ENCODE measurements around the gene RASGRF1. TPM values are rescaled to one million over a fixed set of nuclear protein-coding genes. Genes with fewer than 3 reads are reported as not detected.

Gene RASGRF1
- total and polyA plus RNA-seq, 8 donors, result 0.10 to 3.8 (median 1.2) TPM; not detected in 4

GRCh38 chr15:78913012-78913411, 177.6 kb downstream of the RASGRF1 start:
- Histone ChIP-seq H3K4me1 (peaks cover 11 to 94% (median 45%) of the 10 kb centered on the region in 4 donors), H3K36me3 (peaks cover 17 to 82% (median 78%) of the 10 kb centered on the region in 4 donors), H3K27ac (peak overlapping the region in 2 of 5 donors; percentile 70 to 80), H3K27me3 (no peaks in the 10 kb centered on the region), H3K4me3 (no peak overlapping the region), H3K9me3 (no peaks in the 10 kb centered on the region)
- 69 to 90% (median 80%) methylated on average over 3 of the region's 3 CpGs for WGBS, 5 donors
- DNase-seq, result no peak
- intact Hi-C loops (cut with DNase I; ENCODE audit: low total_unique reads), result loop anchor here (10.0 kb wide), 1 partner anchor 62 kb away; no protein-coding TSS in a partner anchor
- TF ChIP-seq EP300 (IDR thresholded peaks at IDR 0.05) (no peak), CTCF (IDR thresholded peaks at IDR 0.05) (no peak), POLR2A (IDR thresholded peaks at IDR 0.05) (no peak), POLR2AphosphoS5 (IDR thresholded peaks at IDR 0.05) (no peak)

- H3K9me3 ChIP-seq, result no peaks in the 10 kb centered on the region
- intact Hi-C loops (cut with DNase I; ENCODE audit: low total_unique reads), result loop anchor here (10.0 kb wide), 1 partner anchor 62 kb away; no protein-coding TSS in a partner anchor
- no peaks in the 10 kb centered on the region for H3K27me3 ChIP-seq
- no peak for TF ChIP-seq POLR2AphosphoS5 (IDR thresholded peaks at IDR 0.05)
- TF ChIP-seq EP300 (IDR thresholded peaks at IDR 0.05), result no peak
- no peak for TF ChIP-seq CTCF (IDR thresholded peaks at IDR 0.05)
- TF ChIP-seq POLR2A (IDR thresholded peaks at IDR 0.05), result no peak
- H3K27ac ChIP-seq, result no peak overlapping the region
- peaks cover 11 to 94% (median 42%) of the 10 kb centered on the region in 4 donors for H3K4me1 ChIP-seq
- peaks cover 20 to 85% (median 80%) of the 10 kb centered on the region in 4 donors for H3K36me3 ChIP-seq
- no peak for DNase-seq
- H3K4me3 ChIP-seq, result no peak overlapping the region
- WGBS, 5 donors, result 61 to 80% (median 69%) methylated on average over 2 of the region's 2 CpGs
Measured at GRCh38 chr15:78912316-78912715, 178.3 kb downstream of the RASGRF1 start.

GRCh38 chr15:78910271-78910670, 180.3 kb downstream of the RASGRF1 start:
- no peak for DNase-seq
- H3K27me3 ChIP-seq, result no peaks in the 10 kb centered on the region
- H3K27ac ChIP-seq, result no peak overlapping the region
- TF ChIP-seq POLR2AphosphoS5 (IDR thresholded peaks at IDR 0.05) (no peak), EP300 (IDR thresholded peaks at IDR 0.05) (no peak), CTCF (IDR thresholded peaks at IDR 0.05) (no peak)
- peaks cover 31 to 99% (median 95%) of the 10 kb centered on the region in 4 donors for H3K36me3 ChIP-seq
- intact Hi-C loops (cut with DNase I; ENCODE audit: low total_unique reads), result loop anchor here (10.0 kb wide), 1 partner anchor 65 kb away; no protein-coding TSS in a partner anchor
- H3K9me3 ChIP-seq, result no peaks in the 10 kb centered on the region
- H3K4me1 ChIP-seq, result peaks cover 11 to 94% (median 43%) of the 10 kb centered on the region in 4 donors
- no peak overlapping the region for H3K4me3 ChIP-seq
- WGBS, 5 donors, result 74 to 86% (median 77%) methylated on average over 7 of the region's 7 CpGs

Other genes with a start within 250 kb of the RASGRF1 start
- 100 to 1,000 TPM in 4 of 5 donors, 10 to 100 TPM in 1; 78.8 to 545 (median 273) TPM for gene MORF4L1, start 217.9 kb downstream of the RASGRF1 start, total RNA-seq
- 100 to 1,000 TPM; 126 to 371 (median 260) TPM for gene MORF4L1, start 217.9 kb downstream of the RASGRF1 start, polyA plus RNA-seq
- gene CTSH, start 145.7 kb downstream of the RASGRF1 start, total RNA-seq, result 100 to 1,000 TPM; 173 to 386 (median 309) TPM
- 100 to 1,000 TPM in 2 of 3 donors, 10 to 100 TPM in 1; 79.3 to 193 (median 125) TPM for gene CTSH, start 145.7 kb downstream of the RASGRF1 start, polyA plus RNA-seq
- gene ANKRD34C, start 191.9 kb upstream of the RASGRF1 start, total RNA-seq, result not detected
- gene ANKRD34C, start 191.9 kb upstream of the RASGRF1 start, polyA plus RNA-seq, result not detected
- 100 to 1,000 TPM in 2 of 5 donors, 10 to 100 TPM in 3; 29.0 to 250 (median 95.1) TPM for gene TMED3, start 220.3 kb upstream of the RASGRF1 start, total RNA-seq
- 100 to 1,000 TPM in 1 of 3 donors, 10 to 100 TPM in 2; 87.1 to 133 (median 93.9) TPM for gene TMED3, start 220.3 kb upstream of the RASGRF1 start, polyA plus RNA-seq